Keratinocyte (primary cell): Measurements from ENCODE around the gene ITGB1BP1. TPM values are rescaled to one million over a fixed set of nuclear protein-coding genes. Genes with fewer than 3 reads are reported as not detected.

Experiments used
- DNase-seq: peaks from one replicate; pipeline ENCODE4 v3.0.0-alpha.2; 2011; ENCODE audit warnings: low read depth, missing footprints, low spot score
- FAIRE-seq: peaks from 2 replicates; lab custom pipeline; 2011; peaks lifted over from hg19 to GRCh38; lab: Jason Lieb, UNC
- H2AFZ ChIP-seq: 2 replicates; pipeline ENCODE4 v1.6.0; 2012; ENCODE audit warnings: low read length, control low read depth, inconsistent platforms; ENCODE audit not compliant: control insufficient read depth
- H3K27ac ChIP-seq: 2 replicates; pipeline ENCODE4 v1.5.1; 2011; ENCODE audit warnings: low read length; ENCODE audit not compliant: control insufficient read depth, insufficient read depth
- H3K27me3 ChIP-seq: 3 replicates; pipeline ENCODE4 v1.6.0; 2011; ENCODE audit warnings: low read length; ENCODE audit not compliant: control insufficient read depth, insufficient read depth; ENCODE audit errors: extremely low read depth
- H3K36me3 ChIP-seq, 2 experiments: 2 replicates in 1 of 2; 3 replicates in 1 of 2; pipeline ENCODE4 v1.5.1; 2011; ENCODE audit warnings: low read length in 2 of 2, mild to moderate bottlenecking in 1 of 2; ENCODE audit not compliant: control insufficient read depth in 2 of 2, insufficient read depth in 2 of 2; ENCODE audit errors: extremely low read depth in 1 of 2
- H3K4me1 ChIP-seq: 3 replicates; pipeline ENCODE4 v1.5.1; 2011; ENCODE audit warnings: low read length; ENCODE audit not compliant: control insufficient read depth, insufficient read depth; ENCODE audit errors: extremely low read depth
- H3K4me2 ChIP-seq: 3 replicates; pipeline ENCODE4 v1.6.0; 2011; ENCODE audit warnings: low read depth, low read length; ENCODE audit not compliant: control insufficient read depth, insufficient read depth; ENCODE audit errors: extremely low read depth
- H3K4me3 ChIP-seq, 3 experiments: fragments of 200-600 bp in 1 of 3; sonication (generic) in 1 of 3; 2 replicates in 2 of 3; 3 replicates in 1 of 3; pipeline ENCODE4 v1.5.1; 2011 to 2016; ENCODE audit warnings: low read length in 3 of 3, mild to moderate bottlenecking in 3 of 3, control low read depth in 2 of 3, inconsistent platforms in 1 of 3, low read depth in 1 of 3, mixed read lengths in 1 of 3, mixed run types in 1 of 3, moderate library complexity in 1 of 3; ENCODE audit not compliant: control insufficient read depth in 2 of 3, insufficient read depth in 2 of 3; ENCODE audit errors: extremely low read depth in 1 of 3
- H3K79me2 ChIP-seq: 2 replicates; pipeline ENCODE4 v1.6.0; 2012; ENCODE audit warnings: low read length; ENCODE audit not compliant: control insufficient read depth, insufficient read depth
- H3K9ac ChIP-seq: 3 replicates; pipeline ENCODE4 v1.6.0; 2011; ENCODE audit warnings: low read length; ENCODE audit not compliant: control insufficient read depth, insufficient read depth; ENCODE audit errors: extremely low read depth
- H3K9me1 ChIP-seq: 3 replicates; pipeline ENCODE4 v1.6.0; 2011; ENCODE audit warnings: low read length; ENCODE audit not compliant: control insufficient read depth, insufficient read depth; ENCODE audit errors: extremely low read depth
- H3K9me3 ChIP-seq: 2 replicates; pipeline ENCODE4 v1.5.1; 2012; ENCODE audit warnings: low read depth, low read length; ENCODE audit not compliant: control insufficient read depth
- H4K20me1 ChIP-seq: 3 replicates; pipeline ENCODE4 v1.6.0; 2011; ENCODE audit warnings: low read length; ENCODE audit not compliant: control insufficient read depth, insufficient read depth; ENCODE audit errors: extremely low read depth
- CTCF ChIP-seq, 3 experiments: IDR thresholded peaks in 1 of 3; conservative IDR thresholded peaks in 1 of 3; optimal IDR thresholded peaks in 1 of 3; 2 replicates in 2 of 3; 3 replicates in 1 of 3; pipeline versions ENCODE3 to v1.5.1; 2011; ENCODE audit warnings: low read length in 3 of 3, mild to moderate bottlenecking in 3 of 3, moderate library complexity in 2 of 3, control low read depth in 1 of 3, inconsistent platforms in 1 of 3; ENCODE audit not compliant: insufficient read depth in 2 of 3; ENCODE audit errors: extremely low read depth in 1 of 3
- EZH2 ChIP-seq: IDR thresholded peaks from one replicate; pipeline ENCODE4 v1.6.1; 2012; ENCODE audit warnings: inconsistent platforms, mild to moderate bottlenecking, low read length, moderate library complexity
- dilution Hi-C: fragments of 300-500 bp; cut with MboI; formaldehyde crosslinking; loops from one replicate; pipeline ENCODE4 v1.7.0; 2020; ENCODE audit warnings: low sequenced_read_pairs; ENCODE audit not compliant: extremely low pct_ligation_motif_present
- polyA plus RNA-seq, 5 experiments: library from polyadenylated mRNA; depleted of rRNA in 3 of 5; stranded (reverse) in 3 of 5; stranded (forward) in 1 of 5; unstranded in 1 of 5; fragments of >200 nt; gene quantifications; 1 replicate in 1 of 5; 2 replicates in 3 of 5; 3 replicates in 1 of 5; pipeline versions ENCODE4 v1.2.1 to v1.2.3, GENCODE V29; 2011 to 2012; ENCODE audit warnings: missing spikeins in 2 of 5, low read depth in 1 of 5, low replicate concordance in 1 of 5

ITGB1BP1 gene
- polyA plus RNA-seq, 1 donor (not counting 4 experiments of a cell fraction or from before 2014, with no cell fraction given): 169 TPM

DNA sequence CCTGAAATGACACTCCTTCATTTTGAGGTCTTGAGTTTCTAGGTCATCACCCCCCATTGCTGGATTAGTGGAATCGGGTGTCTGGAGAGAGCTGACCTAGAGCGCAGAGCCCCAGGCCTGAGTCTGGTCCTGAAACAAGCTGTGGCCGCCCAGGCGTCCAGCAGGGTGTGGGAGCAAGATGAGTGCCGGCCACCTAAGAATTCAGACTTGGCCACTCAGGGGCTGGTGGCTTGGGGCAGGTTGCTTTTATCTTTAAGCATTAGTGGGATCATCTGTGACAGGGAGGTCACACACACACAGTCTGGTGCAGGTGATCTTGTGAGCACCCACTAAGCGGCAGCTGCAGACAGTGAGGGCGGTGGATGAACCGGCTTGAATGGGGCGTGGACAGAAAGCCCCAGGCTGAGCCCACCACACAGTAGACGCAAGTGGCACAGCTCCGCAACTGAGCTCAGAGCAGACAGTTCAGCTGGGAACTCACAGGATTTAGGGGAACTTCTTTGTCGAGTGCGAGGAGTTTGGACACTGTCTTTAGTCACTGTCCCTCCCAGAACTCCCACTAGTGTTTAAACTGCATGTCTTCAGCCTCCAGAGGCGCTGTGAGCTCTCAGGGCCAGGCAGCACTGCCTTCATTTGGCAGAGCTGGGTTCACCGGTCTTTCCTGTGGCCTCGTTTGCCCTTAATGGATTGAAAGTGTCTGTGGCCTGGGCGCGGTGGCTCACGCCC is 21.5 kb downstream of the ITGB1BP1 start:
- Histone ChIP-seq H3K36me3 (peaks cover 32 to 34% of the 10 kb centered on the region in 2 experiments), H3K27ac (no peak overlapping the region), H3K9me3 (no peaks in the 10 kb centered on the region), H2AFZ (no peak overlapping the region), H3K9me1 (no peaks in the 10 kb centered on the region), H3K4me2 (no peak overlapping the region), H4K20me1 (no peaks in the 10 kb centered on the region), H3K27me3 (no peaks in the 10 kb centered on the region), H3K9ac (no peak overlapping the region), H3K4me3 (no peak overlapping the region), H3K79me2 (no peaks in the 10 kb centered on the region), H3K4me1 (no peaks in the 10 kb centered on the region)
- FAIRE-seq (no peak), DNase-seq (no peak)
- dilution Hi-C loops: no loop called here
- no peak for TF ChIP-seq CTCF (optimal IDR thresholded peaks at IDR 0.05 in 1 of 3, IDR thresholded peaks at IDR 0.05 in 1 of 3, conservative IDR thresholded peaks at IDR 0.05 in 1 of 3; ENCODE audit: extremely low read depth in 1 of 3, insufficient read depth in 2 of 3, low read length in 3 of 3)
- no peak for TF ChIP-seq EZH2

- H2AFZ ChIP-seq: no peak overlapping the region
- H3K9me3 ChIP-seq: no peaks in the 10 kb centered on the region
- DNase-seq (no peak), FAIRE-seq (no peak)
- no peaks in the 10 kb centered on the region for H3K27me3 ChIP-seq
- no peaks in the 10 kb centered on the region for H4K20me1 ChIP-seq
- H3K9ac ChIP-seq: no peak overlapping the region
- H3K27ac ChIP-seq: no peak overlapping the region
- no peaks in the 10 kb centered on the region for H3K79me2 ChIP-seq
- H3K36me3 ChIP-seq: peaks cover 31 to 34% of the 10 kb centered on the region in 2 experiments
- H3K9me1 ChIP-seq: no peaks in the 10 kb centered on the region
- H3K4me2 ChIP-seq: no peak overlapping the region
- no peaks in the 10 kb centered on the region for H3K4me1 ChIP-seq
- dilution Hi-C loops: no loop called here
- no peak overlapping the region for H3K4me3 ChIP-seq
- TF ChIP-seq EZH2 (no peak), CTCF (optimal IDR thresholded peaks at IDR 0.05 in 1 of 3, IDR thresholded peaks at IDR 0.05 in 1 of 3, conservative IDR thresholded peaks at IDR 0.05 in 1 of 3; ENCODE audit: extremely low read depth in 1 of 3, insufficient read depth in 2 of 3, low read length in 3 of 3) (no peak)
Observed at GRCh38 chr2:9401059-9401547, 22.2 kb downstream of the ITGB1BP1 start.
